Measurements from ENCODE around the gene ORAI3.

Gene ORAI3

DNA sequence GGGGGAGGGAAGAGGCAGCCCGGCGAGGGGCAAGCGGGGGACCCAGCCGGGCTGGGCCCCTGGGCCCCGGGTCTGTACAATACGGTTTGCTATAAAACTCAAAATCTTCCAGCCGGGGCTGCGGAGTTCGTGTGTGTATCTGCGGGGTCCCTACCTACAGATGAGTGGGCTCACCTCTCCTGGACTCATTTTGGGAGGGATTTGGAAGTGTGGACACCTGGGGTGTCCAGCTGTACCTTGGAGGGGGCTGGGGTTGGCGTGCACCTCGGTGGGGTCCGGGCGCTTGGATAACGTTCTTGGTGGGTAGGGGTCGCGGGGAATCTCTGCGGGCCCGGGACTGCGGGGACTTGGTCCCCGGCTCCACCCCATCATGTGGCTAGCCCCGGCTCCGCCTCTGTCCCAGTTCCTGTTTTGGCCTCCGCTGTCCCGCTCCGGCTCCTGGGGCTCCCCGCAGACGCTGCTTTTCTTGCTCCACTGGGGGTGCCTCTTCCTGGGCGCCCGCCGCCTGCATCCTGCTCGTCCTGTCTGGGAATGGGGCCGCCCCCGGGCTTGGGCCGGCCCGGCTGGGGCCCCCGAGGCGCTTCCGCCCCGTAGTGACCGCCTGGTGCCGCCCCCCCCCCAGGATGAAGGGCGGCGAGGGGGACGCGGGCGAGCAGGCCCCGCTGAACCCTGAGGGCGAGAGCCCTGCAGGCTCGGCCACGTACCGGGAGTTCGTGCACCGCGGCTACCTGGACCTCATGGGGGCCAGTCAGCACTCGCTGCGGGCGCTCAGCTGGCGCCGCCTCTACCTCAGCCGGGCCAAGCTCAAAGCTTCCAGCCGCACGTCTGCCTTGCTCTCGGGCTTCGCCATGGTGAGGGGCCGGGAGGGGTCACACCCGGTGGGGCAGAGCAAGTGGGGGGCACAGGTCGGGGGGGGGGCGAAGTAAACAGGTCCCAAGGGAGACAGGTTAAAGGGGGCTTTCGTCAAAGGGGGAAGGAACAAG lies at the start of gene ORAI3:
Gene ORAI3 (plus strand): TSS at position 402 of the 983 bp plus-strand sequence. CDS start 222 bp downstream, at position 624.
- DNase-seq (ENCODE audit: low read depth), result no peak

DNA sequence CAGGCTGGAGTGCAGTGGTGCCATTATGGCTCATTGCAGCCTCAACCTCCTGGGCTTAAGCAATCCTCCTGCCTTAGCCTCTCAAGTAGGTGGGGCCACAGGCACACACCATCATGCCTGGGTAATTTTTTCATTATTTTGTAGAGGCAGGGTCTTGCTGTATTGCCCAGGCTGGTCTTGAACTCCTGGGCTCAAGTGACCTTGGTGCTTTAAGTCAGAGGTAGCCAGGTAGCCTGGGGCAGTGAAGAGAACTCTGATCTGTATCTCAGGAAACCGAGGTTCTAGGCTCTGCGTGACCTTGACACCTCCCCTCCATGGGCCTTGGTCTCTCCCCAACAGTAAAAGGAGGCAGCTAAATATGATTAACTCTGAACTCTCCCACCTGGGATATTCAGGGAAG lies 49.1 kb upstream of the ORAI3 start:
- DNase-seq (ENCODE audit: low read depth), result no peak

- no peak for DNase-seq (ENCODE audit: low read depth)
These were observed 48.3 kb upstream of the ORAI3 start for GRCh38 chr16:30900588-30900987.

- no peak for DNase-seq (ENCODE audit: low read depth)
These were observed 47.5 kb upstream of the ORAI3 start for GRCh38 chr16:30901201-30902028.

DNA sequence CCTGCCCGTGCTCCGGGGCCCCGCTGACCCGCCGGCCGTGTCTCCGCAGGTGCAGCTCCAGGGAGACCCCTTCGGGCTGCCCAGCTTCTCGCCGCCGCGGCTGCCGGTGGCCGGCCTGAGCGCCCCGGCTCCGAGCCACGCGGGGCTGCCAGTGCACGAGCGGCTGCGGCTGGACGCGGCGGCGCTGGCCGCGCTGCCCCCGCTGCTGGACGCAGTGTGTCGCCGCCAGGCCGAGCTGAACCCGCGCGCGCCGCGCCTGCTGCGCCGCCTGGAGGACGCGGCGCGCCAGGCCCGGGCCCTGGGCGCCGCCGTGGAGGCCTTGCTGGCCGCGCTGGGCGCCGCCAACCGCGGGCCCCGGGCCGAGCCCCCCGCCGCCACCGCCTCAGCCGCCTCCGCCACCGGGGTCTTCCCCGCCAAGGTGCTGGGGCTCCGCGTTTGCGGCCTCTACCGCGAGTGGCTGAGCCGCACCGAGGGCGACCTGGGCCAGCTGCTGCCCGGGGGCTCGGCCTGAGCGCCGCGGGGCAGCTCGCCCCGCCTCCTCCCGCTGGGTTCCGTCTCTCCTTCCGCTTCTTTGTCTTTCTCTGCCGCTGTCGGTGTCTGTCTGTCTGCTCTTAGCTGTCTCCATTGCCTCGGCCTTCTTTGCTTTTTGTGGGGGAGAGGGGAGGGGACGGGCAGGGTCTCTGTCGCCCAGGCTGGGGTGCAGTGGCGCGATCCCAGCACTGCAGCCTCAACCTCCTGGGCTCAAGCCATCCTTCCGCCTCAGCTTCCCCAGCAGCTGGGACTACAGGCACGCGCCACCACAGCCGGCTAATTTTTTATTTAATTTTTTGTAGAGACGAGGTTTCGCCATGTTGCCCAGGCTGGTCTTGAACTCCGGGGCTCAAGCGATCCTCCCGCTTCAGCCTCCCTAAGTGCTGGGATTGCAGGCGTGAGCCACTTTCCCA lies 46.6 kb upstream of the ORAI3 start:
- no peak for DNase-seq (ENCODE audit: low read depth)

DNA sequence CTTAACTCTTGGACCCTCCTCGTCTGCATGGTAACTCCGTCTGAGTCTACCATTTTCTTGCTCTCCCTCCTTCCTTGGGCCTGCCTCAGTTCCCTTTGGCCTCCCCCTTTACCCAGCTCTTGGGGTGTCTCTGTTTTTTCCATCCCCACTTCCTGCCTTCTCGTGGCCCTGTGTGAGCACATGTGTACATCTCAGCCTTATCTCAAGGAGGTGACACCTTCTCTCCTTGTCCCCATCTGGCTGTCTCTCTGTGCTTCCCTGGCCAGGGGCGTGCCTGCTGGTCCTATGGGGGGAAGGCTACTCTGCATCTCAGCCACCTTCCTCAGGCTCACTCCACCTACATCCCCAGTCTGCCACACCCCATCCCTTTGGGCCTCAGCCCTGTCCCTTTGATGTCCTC lies 45.9 kb upstream of the ORAI3 start:
- no peak for DNase-seq (ENCODE audit: low read depth)

GRCh38 chr16:30903596-30903995 lies 45.3 kb upstream of the ORAI3 start:
- DNase-seq (ENCODE audit: low read depth), result no peak

DNA sequence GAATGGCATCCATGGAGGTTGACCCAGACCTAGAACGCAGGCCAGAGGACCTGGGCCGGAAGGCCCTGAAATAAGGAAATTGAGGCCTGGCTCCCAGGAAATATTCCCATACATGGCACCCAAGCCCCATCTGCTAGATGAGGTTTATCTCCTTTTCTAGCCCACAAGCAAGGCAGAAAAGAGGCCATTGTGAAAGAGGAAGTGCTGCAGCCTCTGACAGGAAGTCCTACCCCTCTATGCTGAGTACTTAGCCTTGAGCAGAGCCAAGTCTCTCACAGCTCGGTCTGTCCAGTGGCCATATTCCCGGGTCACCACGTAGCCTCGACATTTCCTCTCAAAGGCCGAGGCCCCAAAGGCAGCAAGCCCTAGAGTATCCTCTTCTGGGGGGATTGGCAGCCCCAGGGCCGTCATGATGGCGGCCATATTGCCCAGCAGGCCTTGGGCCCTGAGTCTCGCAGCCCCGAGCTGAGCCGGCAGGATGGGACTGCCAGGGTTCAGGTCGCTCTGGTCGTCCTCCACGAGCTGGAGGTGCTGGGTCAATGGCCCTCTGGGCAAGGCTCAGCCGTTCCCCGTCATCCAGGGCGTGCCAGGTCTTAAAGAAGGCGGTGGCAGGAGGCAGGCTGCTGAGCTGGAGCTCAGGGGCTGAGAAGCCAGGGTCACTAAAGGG lies 44.6 kb upstream of the ORAI3 start:
- DNase-seq (ENCODE audit: low read depth), result no peak

- DNase-seq (ENCODE audit: low read depth), result no peak
These were observed 41.8 kb upstream of the ORAI3 start for GRCh38 chr16:30907064-30907463.

DNA sequence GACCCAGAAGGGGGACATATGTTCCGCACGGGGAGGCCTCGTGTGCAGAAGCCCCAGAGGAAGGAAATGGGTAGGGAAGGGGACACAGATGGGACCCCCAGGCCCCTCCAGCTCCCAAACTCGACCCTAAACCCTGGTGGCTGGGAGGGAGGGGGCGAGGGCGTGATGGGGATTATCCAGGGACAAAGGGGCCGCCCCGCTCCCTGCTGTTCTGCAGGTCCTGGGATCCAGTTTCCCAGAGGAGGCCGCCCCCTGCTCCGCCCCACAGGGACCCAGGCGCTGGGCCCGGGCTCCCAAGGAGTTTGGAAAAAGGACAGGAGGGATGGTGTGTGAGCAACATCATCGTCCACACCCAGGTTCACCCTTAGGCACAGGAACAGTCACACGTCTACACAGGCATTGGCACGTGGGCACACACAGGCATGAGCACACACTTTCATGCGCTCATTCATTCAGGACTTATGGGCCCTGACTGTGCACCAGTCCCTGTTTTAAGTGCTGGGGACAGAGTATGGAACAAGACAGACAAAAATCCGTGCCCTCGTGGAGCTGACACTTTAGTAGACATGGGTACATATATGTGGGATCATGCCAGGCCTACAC lies 38.3 kb upstream of the ORAI3 start:
- no peak for DNase-seq (ENCODE audit: low read depth)

DNA sequence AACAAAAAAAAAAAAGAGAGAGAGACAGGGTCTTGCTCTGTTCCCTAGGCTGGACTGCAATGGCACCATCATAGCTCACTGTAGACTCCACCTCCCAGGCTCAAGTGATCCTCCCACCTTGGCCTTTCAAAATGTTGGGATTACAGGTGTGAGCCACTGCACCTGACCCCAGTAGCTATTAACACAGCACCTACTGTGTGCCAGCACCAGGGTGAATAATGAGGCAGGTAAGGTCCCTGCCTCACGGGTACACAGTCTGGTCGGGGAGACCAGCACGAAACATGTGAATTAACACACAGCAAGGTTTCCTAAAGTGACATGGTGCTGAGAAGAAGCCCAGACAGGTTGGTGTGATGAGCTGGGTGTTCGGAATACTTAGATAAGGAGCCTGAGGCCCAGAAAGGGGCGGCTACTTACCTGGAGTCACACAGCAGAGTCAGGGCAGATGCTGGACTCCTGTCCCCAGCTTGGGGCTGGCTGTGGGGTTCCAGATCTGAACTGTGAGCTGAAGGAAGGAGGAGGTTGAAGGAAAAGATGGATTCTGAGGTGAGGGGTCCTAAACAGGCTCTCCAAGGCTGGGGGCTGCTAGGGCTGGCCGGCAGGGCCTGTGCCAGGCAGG lies 36.0 kb upstream of the ORAI3 start:
- no peak for DNase-seq (ENCODE audit: low read depth)

DNA sequence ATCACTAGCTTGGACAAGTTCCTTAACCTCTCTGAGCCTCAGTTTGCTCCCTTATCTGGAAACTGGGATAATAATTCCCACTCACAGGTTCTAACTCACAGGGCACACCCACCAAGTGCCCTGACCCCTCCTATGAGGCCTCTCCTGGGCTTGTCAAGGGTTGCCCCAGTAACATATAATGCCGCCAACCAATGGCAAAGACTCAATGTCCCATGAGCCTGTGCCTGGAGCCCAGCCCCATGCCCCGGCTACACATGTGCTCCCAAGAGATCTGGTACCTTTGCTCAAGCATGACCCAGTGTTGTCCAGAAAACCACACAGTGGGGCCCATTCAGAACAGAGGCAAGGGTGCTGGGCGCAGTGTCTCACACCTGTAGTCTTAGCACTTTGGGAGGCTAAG lies 34.0 kb upstream of the ORAI3 start:
- DNase-seq (ENCODE audit: low read depth), result no peak

DNA sequence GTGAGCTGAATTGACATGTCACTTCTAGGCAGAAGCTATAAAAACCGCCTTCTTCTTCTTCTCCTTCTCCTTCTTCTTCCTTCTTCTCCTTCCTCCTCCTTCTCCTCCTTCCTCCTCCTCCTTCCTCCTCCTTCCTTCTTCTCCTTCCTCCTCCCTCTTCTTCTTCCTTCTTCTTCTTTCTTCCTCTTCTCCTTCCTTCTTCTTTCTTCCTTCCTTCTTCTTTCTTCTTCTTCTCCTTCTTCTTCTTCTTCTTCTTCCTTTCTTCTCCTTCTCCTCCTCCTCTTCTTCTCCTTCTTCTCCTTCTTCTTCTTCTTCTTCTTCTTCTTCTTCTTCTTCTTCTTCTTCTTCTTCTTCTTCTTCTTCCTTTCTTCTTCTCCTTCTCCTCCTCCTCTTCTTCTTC lies 30.3 kb upstream of the ORAI3 start:
- DNase-seq (ENCODE audit: low read depth), result no peak

DNA sequence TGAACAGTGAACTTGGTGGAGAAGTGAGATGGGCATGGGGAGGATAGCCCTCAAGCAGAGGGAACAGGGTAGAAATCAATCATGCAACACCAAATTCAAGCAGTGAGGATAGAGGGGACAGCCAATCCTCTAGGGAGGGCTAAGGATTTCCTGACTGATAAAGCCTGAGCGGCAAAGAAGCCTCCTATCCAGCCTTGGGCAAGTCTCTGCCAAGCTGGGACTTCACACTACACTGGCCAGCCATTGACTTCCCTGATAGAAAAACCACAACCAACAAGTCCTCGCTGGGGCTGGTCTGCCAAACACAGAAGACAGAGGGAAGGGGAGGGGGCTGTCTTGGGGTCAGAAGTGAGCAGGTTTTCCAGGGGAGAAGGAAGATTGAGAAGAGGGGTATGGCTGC lies 28.0 kb upstream of the ORAI3 start:
- DNase-seq (ENCODE audit: low read depth), result no peak

GRCh38 chr16:30921459-30921747 lies 27.5 kb upstream of the ORAI3 start:
- peak; percentile 79 for DNase-seq (ENCODE audit: low read depth)

GRCh38 chr16:30921748-30922419 lies 27.0 kb upstream of the ORAI3 start:
- no peak for DNase-seq (ENCODE audit: low read depth)

DNA sequence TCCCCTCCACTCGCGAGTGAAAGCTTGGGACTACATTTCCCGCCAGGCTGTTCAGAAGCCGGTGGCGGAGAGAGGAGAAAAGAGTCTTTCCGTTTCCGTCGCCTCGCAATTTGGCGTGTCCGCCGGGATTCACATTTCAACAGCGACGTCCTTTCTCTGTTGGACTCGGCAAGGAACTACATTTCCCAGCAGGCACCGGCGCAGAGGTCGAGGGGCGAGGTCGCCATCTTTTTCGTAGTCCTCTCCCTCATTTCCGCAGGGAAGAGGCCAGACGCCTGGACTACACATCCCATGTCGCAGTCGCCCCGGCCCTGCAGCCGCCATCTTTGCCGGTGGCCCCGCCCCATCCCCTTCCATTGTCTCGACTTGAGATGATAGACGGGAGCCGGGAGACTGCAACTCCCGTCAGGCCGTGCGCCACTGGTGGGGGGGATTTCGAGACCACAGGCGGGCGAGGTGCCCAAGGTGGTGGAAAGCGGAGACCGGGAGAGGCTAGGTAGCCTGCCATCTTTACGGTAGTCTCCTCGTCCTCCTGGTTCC lies 26.4 kb upstream of the ORAI3 start:
- peak; percentile 99 for DNase-seq (ENCODE audit: low read depth)

DNA sequence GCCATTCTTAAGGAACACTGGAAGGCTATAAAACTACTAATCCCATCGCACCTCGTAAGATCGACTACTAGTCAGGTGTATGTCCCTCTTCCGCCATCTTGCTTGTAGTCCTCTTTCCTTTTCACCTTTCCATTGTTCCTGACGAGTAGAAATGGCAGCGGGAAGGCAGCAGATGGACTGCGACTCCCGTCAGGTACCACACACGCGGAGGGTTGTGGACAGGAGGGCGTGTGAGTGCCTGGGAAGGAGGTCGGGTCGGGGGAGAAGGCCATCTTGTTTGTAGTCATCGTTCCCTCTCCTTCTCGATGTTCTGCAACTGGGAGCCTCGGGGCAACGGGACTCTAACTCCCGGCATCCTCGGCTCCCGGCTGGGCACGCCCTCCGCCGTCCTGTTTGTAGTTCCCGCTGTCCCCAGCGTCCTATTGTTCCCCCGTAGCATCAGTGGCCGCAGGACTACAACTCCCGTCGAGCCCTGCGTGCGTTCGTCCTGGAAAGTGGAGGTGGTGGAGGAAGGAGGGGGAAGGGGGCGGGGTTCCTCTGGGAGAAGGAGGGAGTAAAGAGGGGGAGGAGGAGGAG lies 25.8 kb upstream of the ORAI3 start:
- peak; percentile 100 for DNase-seq (ENCODE audit: low read depth)

- no peak for DNase-seq (ENCODE audit: low read depth)
These were observed 25.3 kb upstream of the ORAI3 start, which contains the start of gene FBXL19 for GRCh38 chr16:30923554-30924075. TSS of gene FBXL19 (plus strand) at chr16:30923572. CDS start at chr16:30925755, 2,183 bp downstream.

Measured in fibroblast of the conjunctiva (primary cell).